PC-3 (cell line): ENCODE results near the gene CXCR6. TPM values are rescaled to one million over a fixed set of nuclear protein-coding genes. Genes with fewer than 3 reads are reported as not detected.

ENCODE experiments used
- ATAC-seq: fragments of 200-7000 bp; cut with Tn5 transposase; 2 replicates; pipeline ENCODE4 v1.9.1; 2020; ENCODE audit warnings: mild to moderate bottlenecking, moderate library complexity
- BruUV-seq: library from RNA; stranded (reverse); fragments of 400-500 nt; replicated peaks from 2 replicates; lab custom pipeline; 2021; lab: Mats Ljungman, UMichigan
- CTCF ChIA-PET: fragments of 300-600 bp; sonication (Branson Sonifier 250); formaldehyde crosslinking; loops from one replicate; lab custom pipeline; 2022; ENCODE audit warnings: antibody characterized with exemption; lab: Charles Lee
- POLR2A ChIA-PET: fragments of 300-600 bp; sonication (Branson Sonifier 250); formaldehyde crosslinking; loops from one replicate; lab custom pipeline; 2022; ENCODE audit warnings: antibody characterized with exemption; ENCODE audit not compliant: unreplicated experiment; lab: Charles Lee
- DNase-seq: peaks from one replicate; pipeline ENCODE4 v3.0.0-alpha.2; 2015
- H2AFZ ChIP-seq: fragments of 300-600 bp; sonication (generic); 2 replicates; pipeline ENCODE4 v1.6.0; 2016; ENCODE audit warnings: antibody characterized with exemption, low read length
- H3F3A ChIP-seq: fragments of 300-600 bp; sonication (generic); one replicate; pipeline ENCODE4 v1.6.0; 2017; ENCODE audit warnings: antibody characterized with exemption, low read length, control low read depth, mild to moderate bottlenecking; ENCODE audit not compliant: unreplicated experiment
- H3K27ac ChIP-seq: fragments of 300-600 bp; sonication (generic); 2 replicates; pipeline ENCODE4 v1.5.1; 2016; ENCODE audit warnings: mild to moderate bottlenecking, low read length
- H3K27me3 ChIP-seq: fragments of 300-600 bp; sonication (generic); 2 replicates; pipeline ENCODE4 v1.6.1; 2016; ENCODE audit warnings: low read length, mixed read lengths
- H3K36me3 ChIP-seq: fragments of 300-600 bp; sonication (generic); 2 replicates; pipeline ENCODE4 v1.6.1; 2016; ENCODE audit warnings: low read depth, mixed run types, low read length, mixed read lengths
- H3K4me1 ChIP-seq: fragments of 300-600 bp; sonication (generic); 2 replicates; pipeline ENCODE4 v1.5.1; 2016; ENCODE audit warnings: low read length; ENCODE audit not compliant: insufficient read depth
- H3K4me2 ChIP-seq: fragments of 300-600 bp; sonication (generic); 2 replicates; pipeline ENCODE4 v1.6.0; 2016; ENCODE audit warnings: low read length
- H3K4me3 ChIP-seq: fragments of 300-600 bp; sonication (generic); 2 replicates; pipeline ENCODE4 v1.5.1; 2016; ENCODE audit warnings: mild to moderate bottlenecking, low read length, mixed read lengths
- H3K79me2 ChIP-seq: fragments of 300-600 bp; sonication (generic); 2 replicates; pipeline ENCODE4 v1.6.1; 2017; ENCODE audit warnings: low read length, mixed read lengths
- H3K9ac ChIP-seq: fragments of 300-600 bp; sonication (generic); 2 replicates; pipeline ENCODE4 v1.6.0; 2016; ENCODE audit warnings: mild to moderate bottlenecking, low read length
- H3K9me2 ChIP-seq: fragments of 300-600 bp; sonication (generic); replicated peaks from 2 replicates; pipeline ENCODE4 v1.6.1; 2016; ENCODE audit warnings: mixed run types, low read length, mixed read lengths
- H3K9me3 ChIP-seq: fragments of 300-600 bp; sonication (generic); 2 replicates; pipeline ENCODE4 v1.6.1; 2016; ENCODE audit warnings: low read length, mixed read lengths
- H4K20me1 ChIP-seq: fragments of 300-600 bp; sonication (generic); 2 replicates; pipeline ENCODE4 v1.6.1; 2016; ENCODE audit warnings: low read length, mixed read lengths
- EZH2 ChIP-seq: fragments of 300-600 bp; sonication (generic); IDR thresholded peaks from one replicate; pipeline ENCODE4 v1.6.1; 2017; ENCODE audit warnings: antibody characterized with exemption, mild to moderate bottlenecking, low read length; ENCODE audit not compliant: unreplicated experiment
- EZH2phosphoT487 ChIP-seq: fragments of 300-600 bp; sonication (generic); IDR thresholded peaks from 2 replicates; pipeline ENCODE4 v1.6.1; 2018; ENCODE audit warnings: mild to moderate bottlenecking, antibody characterized with exemption, low read length, borderline replicate concordance
- intact Hi-C: fragments of 100-400 bp; cut with micrococcal nuclease; formaldehyde crosslinking; loops from 2 replicates; pipeline ENCODE4 v1.9.0; 2023
- total RNA-seq: library from RNA; depleted of rRNA; stranded (reverse); fragments of >200 nt; gene quantifications from 2 replicates; pipeline ENCODE4 v1.2.3, GENCODE V29; 2014
- TF ChIP-seq, protein P1 (sequence below): fragments of 300-600 bp; sonication (generic); conservative IDR thresholded peaks from 2 replicates; pipeline ENCODE4 v1.5.1; 2017; ENCODE audit warnings: antibody characterized with exemption, low read depth, mild to moderate bottlenecking, low read length

CXCR6 gene
- total RNA-seq, 1 experiment from 2014 or later = not detected

DNA sequence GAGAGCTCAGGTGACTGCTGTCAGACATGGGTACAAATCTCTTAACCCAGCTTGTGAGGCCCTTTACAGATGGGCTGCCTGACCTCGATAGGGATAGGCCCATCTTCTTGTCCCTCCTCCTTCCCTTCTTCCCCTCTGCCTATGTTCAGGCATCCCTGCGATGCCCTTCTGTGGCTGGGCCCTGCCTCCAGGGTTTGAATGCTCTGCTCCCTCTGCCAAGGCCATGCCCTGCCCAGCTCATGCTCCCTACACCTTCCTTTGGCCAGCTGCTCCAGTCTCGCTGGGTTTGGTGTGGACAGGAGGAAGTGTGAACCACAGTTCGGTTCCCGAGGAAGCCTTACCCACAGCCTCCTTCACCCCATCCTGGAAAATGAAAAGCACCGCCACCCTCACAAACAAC, 48.1 kb downstream of the CXCR6 start:
- intact Hi-C loops = no loop called here
- H3K36me3 ChIP-seq = no peaks in the 10 kb centered on the region
- no peak overlapping the region for H3K4me2 ChIP-seq
- H2AFZ ChIP-seq = no peak overlapping the region
- H3K4me1 ChIP-seq = peaks cover 53% of the 10 kb centered on the region
- no peak overlapping the region for H3K9ac ChIP-seq
- BruUV-seq = no TSS peak
- POLR2A ChIA-PET = no interaction called here
- no peaks in the 10 kb centered on the region for H3F3A ChIP-seq
- ATAC-seq = no peak
- H3K4me3 ChIP-seq = no peak overlapping the region
- CTCF ChIA-PET = no interaction called here
- no peaks in the 10 kb centered on the region for H3K9me2 ChIP-seq
- TF ChIP-seq, protein P1, sequence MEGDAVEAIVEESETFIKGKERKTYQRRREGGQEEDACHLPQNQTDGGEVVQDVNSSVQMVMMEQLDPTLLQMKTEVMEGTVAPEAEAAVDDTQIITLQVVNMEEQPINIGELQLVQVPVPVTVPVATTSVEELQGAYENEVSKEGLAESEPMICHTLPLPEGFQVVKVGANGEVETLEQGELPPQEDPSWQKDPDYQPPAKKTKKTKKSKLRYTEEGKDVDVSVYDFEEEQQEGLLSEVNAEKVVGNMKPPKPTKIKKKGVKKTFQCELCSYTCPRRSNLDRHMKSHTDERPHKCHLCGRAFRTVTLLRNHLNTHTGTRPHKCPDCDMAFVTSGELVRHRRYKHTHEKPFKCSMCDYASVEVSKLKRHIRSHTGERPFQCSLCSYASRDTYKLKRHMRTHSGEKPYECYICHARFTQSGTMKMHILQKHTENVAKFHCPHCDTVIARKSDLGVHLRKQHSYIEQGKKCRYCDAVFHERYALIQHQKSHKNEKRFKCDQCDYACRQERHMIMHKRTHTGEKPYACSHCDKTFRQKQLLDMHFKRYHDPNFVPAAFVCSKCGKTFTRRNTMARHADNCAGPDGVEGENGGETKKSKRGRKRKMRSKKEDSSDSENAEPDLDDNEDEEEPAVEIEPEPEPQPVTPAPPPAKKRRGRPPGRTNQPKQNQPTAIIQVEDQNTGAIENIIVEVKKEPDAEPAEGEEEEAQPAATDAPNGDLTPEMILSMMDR = no peak
- TF ChIP-seq EZH2phosphoT487 = no peak
- no peak for TF ChIP-seq EZH2
- H3K27me3 ChIP-seq = no peaks in the 10 kb centered on the region
- H4K20me1 ChIP-seq = no peaks in the 10 kb centered on the region
- no peaks in the 10 kb centered on the region for H3K9me3 ChIP-seq
- no peak overlapping the region for H3K27ac ChIP-seq
- no peak for DNase-seq
- H3K79me2 ChIP-seq = peaks cover 72% of the 10 kb centered on the region

DNA sequence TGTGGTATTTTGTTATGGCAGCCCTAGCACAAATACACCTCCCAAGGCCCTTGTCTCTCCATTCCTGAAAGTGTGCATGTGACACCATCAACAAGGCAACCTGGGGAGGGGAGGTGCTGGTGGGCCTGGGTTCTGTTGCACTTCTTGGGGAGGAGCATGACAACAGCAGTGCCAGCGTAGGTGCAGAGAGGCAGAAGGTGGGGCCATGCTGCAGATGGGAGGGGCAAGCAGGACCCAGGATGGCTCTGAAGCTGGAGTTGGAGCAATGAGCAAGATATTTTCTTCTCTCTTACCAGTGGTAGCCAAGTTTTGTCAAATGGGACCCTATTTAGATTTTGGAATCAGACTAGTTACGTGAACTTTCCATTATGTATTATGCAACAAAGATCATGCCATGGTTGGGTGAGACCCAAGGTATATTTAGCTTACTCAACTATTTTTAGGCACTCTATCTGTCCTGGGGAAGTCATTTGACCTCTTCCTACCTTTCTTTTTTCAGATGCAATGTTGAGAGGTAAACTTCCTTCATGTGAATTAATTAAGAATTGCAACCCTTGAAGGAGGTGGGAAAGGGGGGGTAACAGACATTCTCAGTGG, 49.0 kb downstream of the CXCR6 start:
- H3K4me3 ChIP-seq = no peak overlapping the region
- ChIA-PET POLR2A (no interaction called here), CTCF (no interaction called here)
- no peak overlapping the region for H3K4me2 ChIP-seq
- no peaks in the 10 kb centered on the region for H3F3A ChIP-seq
- H3K27me3 ChIP-seq = no peaks in the 10 kb centered on the region
- no TSS peak for BruUV-seq
- TF ChIP-seq EZH2 (no peak), EZH2phosphoT487 (no peak)
- TF ChIP-seq, protein P1 = no peak
- H2AFZ ChIP-seq = no peak overlapping the region
- peaks cover 45% of the 10 kb centered on the region for H3K4me1 ChIP-seq
- no peak for DNase-seq
- H3K9ac ChIP-seq = no peak overlapping the region
- H3K79me2 ChIP-seq = peaks cover 65% of the 10 kb centered on the region
- H3K9me3 ChIP-seq = no peaks in the 10 kb centered on the region
- no peak for ATAC-seq
- no peak overlapping the region for H3K27ac ChIP-seq
- intact Hi-C loops = no loop called here
- no peaks in the 10 kb centered on the region for H3K36me3 ChIP-seq
- H3K9me2 ChIP-seq = no peaks in the 10 kb centered on the region
- no peaks in the 10 kb centered on the region for H4K20me1 ChIP-seq

DNA sequence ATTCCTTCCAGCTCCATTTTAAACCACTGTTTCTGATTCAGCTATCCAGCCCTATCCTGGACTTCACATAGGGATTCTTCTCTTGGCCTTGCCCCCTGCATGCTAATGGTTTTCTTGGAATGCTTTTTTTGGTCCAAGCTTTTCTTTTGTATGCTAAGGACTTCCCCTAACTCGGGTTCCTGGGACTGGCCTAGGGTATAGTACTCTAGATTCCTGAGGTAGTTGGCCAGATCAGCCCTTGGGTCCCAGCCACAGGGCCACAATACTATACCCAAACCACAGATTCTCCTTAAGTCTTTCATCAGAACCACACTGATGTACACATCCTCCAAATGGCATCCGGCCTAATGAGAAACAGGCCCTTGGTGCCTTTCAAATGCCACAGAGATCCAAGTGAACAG, 49.6 kb downstream of the CXCR6 start:
- ChIA-PET CTCF (no interaction called here), POLR2A (no interaction called here)
- ATAC-seq (no peak), DNase-seq (no peak)
- Histone ChIP-seq H3K36me3 (no peaks in the 10 kb centered on the region), H3K27me3 (no peaks in the 10 kb centered on the region), H4K20me1 (no peaks in the 10 kb centered on the region), H2AFZ (no peak overlapping the region), H3K9ac (no peak overlapping the region), H3K27ac (no peak overlapping the region), H3K4me1 (peaks cover 39% of the 10 kb centered on the region), H3K9me2 (no peaks in the 10 kb centered on the region), H3K9me3 (no peaks in the 10 kb centered on the region), H3F3A (no peaks in the 10 kb centered on the region), H3K79me2 (peaks cover 60% of the 10 kb centered on the region), H3K4me2 (no peak overlapping the region), H3K4me3 (no peak overlapping the region)
- intact Hi-C loops = no loop called here
- no TSS peak for BruUV-seq
- TF ChIP-seq, protein P1 = no peak
- no peak for TF ChIP-seq EZH2
- no peak for TF ChIP-seq EZH2phosphoT487
